GM12891 (cell line): ENCODE data around the gene ANGPTL1.

Source experiments
- POLR2A ChIP-seq: IDR thresholded peaks from 2 replicates; pipeline ENCODE4 v1.6.1; 2011; ENCODE audit warnings: low read depth, low read length, control low read depth
- POLR2AphosphoS5 ChIP-seq: IDR thresholded peaks from 2 replicates; pipeline ENCODE4 v1.6.1; 2011; ENCODE audit warnings: low read depth, low read length, control low read depth

- no peak for TF ChIP-seq POLR2AphosphoS5
- no peak for TF ChIP-seq POLR2A
Observed at GRCh38 chr1:178895928-178896327, 25.1 kb upstream of the ANGPTL1 start.
